GM18520 (cell line): ENCODE data around the gene TGFBRAP1.

ENCODE experiments used
- ATAC-seq: cut with Tn5 transposase; IDR thresholded peaks from one replicate; pipeline ENCODE4 v1.9.1; 2021; ENCODE audit not compliant: unreplicated experiment

TGFBRAP1 gene

DNA sequence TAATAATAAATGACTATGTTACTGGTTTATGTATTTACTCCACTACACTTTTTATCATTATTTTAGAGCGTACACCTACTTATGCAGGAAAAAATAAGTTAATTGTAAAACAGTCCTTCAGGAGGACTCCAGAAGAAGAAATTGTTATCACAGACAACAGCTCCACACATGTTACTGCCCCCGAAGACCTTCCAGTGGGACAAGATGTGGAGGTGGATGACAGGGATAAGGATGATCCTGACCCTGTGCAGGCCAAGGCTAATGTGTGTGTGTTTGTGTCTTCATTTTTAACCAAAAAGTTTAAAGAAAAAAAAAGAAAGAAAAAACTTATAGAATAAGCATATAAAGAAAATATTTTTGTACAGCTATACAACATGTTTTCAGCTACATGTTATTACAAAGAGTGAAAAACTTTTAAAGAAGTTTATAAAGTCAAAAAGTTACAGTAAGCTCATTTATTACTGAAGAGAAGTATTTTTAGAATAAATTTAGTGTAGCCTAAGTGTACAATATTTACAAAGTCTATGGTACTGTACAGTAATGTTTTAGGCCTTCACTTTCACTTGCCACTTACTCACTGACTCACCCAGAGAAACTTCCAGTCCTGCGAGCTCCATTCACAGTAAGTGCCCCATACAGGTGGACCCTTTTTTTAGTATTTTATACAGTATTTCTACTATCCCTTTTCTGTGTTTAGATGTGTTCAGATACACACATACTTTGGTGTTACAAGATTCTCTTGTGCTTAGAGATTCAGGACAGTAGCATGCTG lies 7.5 kb downstream of the TGFBRAP1 start:
- peak; percentile 25 for ATAC-seq

GRCh38 chr2:105320651-105321215 lies 8.8 kb downstream of the TGFBRAP1 start:
- no peak for ATAC-seq

DNA sequence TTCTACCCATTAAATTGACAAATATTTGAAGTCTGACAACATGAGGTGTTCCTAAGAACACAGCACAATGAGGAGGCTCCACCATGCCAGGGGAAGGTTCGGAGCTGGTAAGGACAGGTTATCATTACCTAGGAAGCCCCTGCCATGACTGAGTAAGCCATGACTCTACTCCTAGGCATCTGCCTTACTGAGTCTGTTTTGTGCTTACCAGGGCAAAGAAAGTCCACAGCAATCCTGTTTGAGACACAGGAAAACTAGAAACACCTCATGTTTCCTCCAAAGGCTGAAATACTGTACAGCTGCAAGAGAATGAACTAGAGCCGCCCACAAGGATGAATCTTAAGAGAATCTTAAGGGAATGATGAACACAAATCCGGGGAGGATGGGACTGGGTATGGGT lies 11.6 kb downstream of the TGFBRAP1 start:
- no peak for ATAC-seq

GRCh38 chr2:105315314-105315713 lies 14.2 kb downstream of the TGFBRAP1 start:
- ATAC-seq: peak; percentile 71

- ATAC-seq: no peak
Observed at GRCh38 chr2:105313877-105314276, 15.7 kb downstream of the TGFBRAP1 start.

GRCh38 chr2:105309147-105309545 lies 20.4 kb downstream of the TGFBRAP1 start:
- no peak for ATAC-seq

- ATAC-seq: no peak
Observed at GRCh38 chr2:105308382-105309146, 21.0 kb downstream of the TGFBRAP1 start.

DNA sequence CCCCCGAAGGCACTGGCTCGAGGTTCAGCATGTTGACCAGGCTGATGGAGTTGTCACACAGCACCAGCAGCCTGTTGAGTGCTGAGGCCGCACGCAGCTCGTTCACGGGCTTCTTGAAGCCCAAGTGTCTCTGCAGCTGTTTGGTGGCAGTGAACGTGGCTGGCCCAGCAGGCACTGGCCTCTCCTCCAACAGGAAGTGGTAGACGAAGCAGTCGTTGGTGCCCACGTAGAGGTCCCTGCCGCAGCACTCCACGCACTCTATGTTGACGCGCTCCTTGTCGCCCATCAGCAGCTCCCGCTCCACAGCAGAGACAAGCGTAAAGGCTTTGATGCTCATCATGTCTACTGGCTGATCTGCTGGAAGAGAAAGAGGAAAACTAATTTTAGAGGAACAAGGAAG lies 21.6 kb downstream of the TGFBRAP1 start:
- ATAC-seq: no peak

GRCh38 chr2:105307550-105307949 lies 22.0 kb downstream of the TGFBRAP1 start:
- no peak for ATAC-seq

DNA sequence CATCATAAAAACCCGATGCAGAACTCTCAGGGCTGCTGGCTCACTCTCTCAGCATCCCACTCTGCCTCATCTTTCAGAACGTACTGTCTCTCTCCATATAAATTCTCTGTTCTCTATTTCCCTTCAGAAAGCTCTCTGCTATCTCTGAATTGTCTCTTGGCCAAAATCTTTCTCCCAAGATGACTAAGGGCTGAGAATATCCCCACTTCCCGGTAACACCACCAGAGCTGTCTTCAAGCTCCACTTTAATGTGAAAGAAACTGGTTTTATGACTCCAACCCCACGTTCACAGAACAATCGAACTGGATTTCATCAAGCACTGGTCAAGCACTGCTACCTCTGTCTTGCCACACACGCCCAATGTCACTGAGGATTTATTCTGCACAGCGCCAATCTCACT lies 22.4 kb downstream of the TGFBRAP1 start:
- no peak for ATAC-seq

DNA sequence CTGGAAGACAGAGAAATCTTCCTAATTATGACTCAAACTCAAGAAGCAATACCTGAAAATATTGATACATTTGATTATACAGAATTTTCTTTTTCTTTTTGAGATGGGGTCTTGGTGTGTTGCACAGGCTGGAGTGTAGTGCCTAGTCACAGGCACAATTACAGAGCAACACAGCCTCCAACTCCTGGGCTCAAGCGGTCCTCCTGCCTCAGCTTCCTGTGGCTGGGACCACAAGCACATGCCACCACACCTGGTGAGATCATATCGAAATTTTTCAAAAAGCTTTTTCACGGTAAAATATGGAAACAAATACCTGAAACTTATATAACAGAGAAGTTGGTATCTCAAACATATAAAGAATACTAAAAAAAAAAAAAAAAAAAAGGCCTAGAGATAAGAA lies 27.9 kb downstream of the TGFBRAP1 start:
- no peak for ATAC-seq

GRCh38 chr2:105299290-105299689 lies 30.2 kb downstream of the TGFBRAP1 start:
- no peak for ATAC-seq

GRCh38 chr2:105298017-105298416 lies 31.5 kb downstream of the TGFBRAP1 start:
- ATAC-seq: no peak

GRCh38 chr2:105297216-105297615 lies 32.3 kb downstream of the TGFBRAP1 start:
- ATAC-seq: no peak

DNA sequence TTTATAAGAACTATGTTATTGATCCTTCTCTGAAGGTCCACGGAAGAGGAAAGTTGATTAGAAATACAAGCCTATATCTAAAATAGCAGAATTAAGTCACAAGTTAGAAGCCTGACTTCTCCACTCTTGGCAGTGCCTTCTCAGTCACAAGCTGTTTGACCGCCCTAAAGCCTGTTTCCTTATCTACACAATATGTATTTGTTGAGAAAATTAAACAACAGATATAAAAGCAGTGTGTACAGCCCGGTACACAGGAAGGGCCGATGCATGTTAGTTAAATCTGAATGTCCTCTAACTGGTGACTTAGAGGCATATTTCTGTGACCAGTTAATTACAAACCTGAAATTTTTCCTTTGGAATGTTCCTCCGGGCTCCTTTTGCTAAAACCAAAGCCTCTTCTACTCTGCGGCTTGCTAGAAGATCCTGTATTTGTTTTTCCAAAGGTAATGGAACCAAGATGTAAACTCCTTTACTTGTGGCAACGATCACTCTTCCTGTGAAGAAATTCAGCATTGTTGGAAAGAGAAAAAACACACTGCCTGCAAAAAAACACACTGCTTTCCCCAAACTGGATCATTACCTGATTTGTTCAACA lies 33.4 kb downstream of the TGFBRAP1 start:
- no peak for ATAC-seq

- no peak for ATAC-seq
Observed at GRCh38 chr2:105294844-105295481, 34.6 kb downstream of the TGFBRAP1 start.

GRCh38 chr2:105294046-105294445 lies 35.5 kb downstream of the TGFBRAP1 start:
- no peak for ATAC-seq

GRCh38 chr2:105291981-105292380 lies 37.6 kb downstream of the TGFBRAP1 start:
- ATAC-seq: no peak

- no peak for ATAC-seq
Observed at GRCh38 chr2:105290981-105291660, 38.4 kb downstream of the TGFBRAP1 start.

GRCh38 chr2:105288133-105288532 lies 41.4 kb downstream of the TGFBRAP1 start:
- no peak for ATAC-seq

GRCh38 chr2:105287692-105288091 lies 41.8 kb downstream of the TGFBRAP1 start:
- no peak for ATAC-seq
